Astrocyte of the spinal cord (primary cell): ENCODE results near the gene NUMB.
"Not testable (repeated sequence)": the region's sequence is repeated elsewhere in the genome, so short reads cannot be mapped to it uniquely, and the experiment has no call there.

Experiments used
- DNase-seq: peaks from one replicate; pipeline ENCODE4 v3.0.0; 2011; ENCODE audit warnings: low read depth, low spot score
- H3K4me3 ChIP-seq: 2 replicates; pipeline ENCODE4 v1.5.1; 2011; ENCODE audit warnings: low read depth, mild to moderate bottlenecking, low read length, moderate library complexity
- CTCF ChIP-seq: IDR thresholded peaks from 2 replicates; pipeline ENCODE4 v1.5.1; 2012; ENCODE audit warnings: low read depth, mild to moderate bottlenecking, low read length, inconsistent platforms
- in situ Hi-C: cut with HindIII; loops from 2 replicates; pipeline ENCODE4 v1.10.0; 2017; ENCODE audit warnings: low sequenced_read_pairs

The NUMB gene

DNA sequence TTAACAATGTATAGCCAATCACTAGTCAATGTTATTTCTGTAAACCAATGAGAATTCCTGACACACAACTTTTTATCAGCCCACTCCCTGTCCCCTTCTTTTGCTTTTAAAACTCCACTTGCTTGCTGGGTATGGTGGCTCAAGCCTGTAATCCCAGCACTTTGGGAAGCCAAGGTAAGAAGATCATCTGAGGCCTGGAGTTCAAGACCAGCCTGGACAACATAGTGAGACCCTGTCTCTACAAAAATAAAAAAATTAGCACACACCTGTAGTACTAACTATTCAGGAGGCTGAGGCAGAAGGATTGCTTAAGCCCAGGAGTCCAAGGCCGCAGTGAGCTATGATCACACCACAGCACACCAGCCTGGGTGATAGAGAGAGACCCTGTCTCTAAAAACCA lies 133.3 kb downstream of the NUMB start:
- TF ChIP-seq CTCF = no peak
- H3K4me3 ChIP-seq = no peak overlapping the region
- in situ Hi-C loops = no loop called here
- no peak for DNase-seq

- TF ChIP-seq CTCF = no peak
- no peak overlapping the region for H3K4me3 ChIP-seq
- in situ Hi-C loops = no loop called here
- DNase-seq = no peak
Observed at GRCh38 chr14:73324533-73324932, 133.8 kb downstream of the NUMB start.

DNA sequence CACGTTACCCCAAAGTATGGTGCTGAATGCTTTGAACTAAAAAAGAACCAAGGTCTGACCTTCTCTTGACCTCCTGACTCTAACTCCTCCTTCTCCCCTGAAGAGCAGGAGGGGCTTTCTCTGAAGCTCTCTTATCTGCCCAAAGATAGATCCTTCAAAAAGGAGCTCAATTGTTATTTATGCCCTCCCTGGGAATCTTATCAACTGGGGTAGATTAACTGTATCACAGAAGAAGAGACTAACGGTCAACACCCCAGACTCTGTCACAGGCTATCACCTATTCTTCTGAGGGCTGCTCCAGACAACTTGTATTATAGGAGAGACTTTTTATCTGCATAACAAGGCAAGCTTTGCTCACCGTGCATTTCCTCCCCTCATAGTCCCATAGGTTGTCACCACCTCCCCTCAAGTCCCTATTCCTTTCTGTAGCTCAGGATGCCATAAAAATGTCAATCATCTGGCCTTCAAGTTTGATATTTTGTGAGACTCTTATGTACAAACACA lies 134.4 kb downstream of the NUMB start:
- in situ Hi-C loops = no loop called here
- DNase-seq = no peak
- no peak overlapping the region for H3K4me3 ChIP-seq
- no peak for TF ChIP-seq CTCF

- no peak overlapping the region for H3K4me3 ChIP-seq
- DNase-seq = no peak
- no peak for TF ChIP-seq CTCF
- in situ Hi-C loops = no loop called here
Observed at GRCh38 chr14:73313151-73313550, 145.2 kb downstream of the NUMB start.

DNA sequence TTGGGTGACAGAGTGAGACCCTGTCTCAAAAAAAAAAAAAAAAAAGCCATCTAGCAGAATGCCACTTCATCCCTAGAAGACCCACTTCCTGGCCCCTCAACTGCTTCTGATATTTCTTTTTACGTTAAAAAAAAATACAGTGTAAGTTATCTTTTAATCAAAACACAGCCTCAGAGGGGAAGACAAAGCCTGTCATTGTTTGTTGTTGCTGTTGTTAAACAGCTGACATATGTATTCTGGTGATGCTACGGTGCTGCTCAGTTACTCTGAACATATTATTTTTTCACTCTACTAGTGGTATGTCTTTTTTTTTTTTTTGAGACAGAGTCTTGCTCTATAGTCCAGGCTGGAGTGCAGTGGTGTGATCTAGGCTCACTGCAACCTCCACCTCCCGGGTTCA lies 145.7 kb downstream of the NUMB start:
- no peak for DNase-seq
- in situ Hi-C loops = no loop called here
- H3K4me3 ChIP-seq = no peak overlapping the region
- no peak for TF ChIP-seq CTCF

DNA sequence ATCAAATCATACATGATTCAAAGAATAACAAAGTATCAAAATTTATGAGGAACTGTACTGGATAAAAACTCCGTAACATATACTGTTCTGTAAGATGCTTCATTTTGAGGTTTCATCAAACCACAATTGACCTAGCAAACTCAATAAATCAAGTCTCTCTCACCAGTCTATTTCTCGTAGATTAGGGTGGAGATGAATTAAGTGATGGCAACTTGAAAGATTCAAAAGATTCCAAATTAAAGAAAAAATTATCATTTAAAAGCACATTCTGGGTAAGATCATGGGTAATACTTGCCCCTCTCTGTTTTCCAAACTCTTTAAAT lies 146.7 kb downstream of the NUMB start:
- H3K4me3 ChIP-seq = no peak overlapping the region
- DNase-seq = no peak
- in situ Hi-C loops = no loop called here
- no peak for TF ChIP-seq CTCF

GRCh38 chr14:73309207-73309606 lies 149.1 kb downstream of the NUMB start:
- DNase-seq, H3K4me3 ChIP-seq, in situ Hi-C loops: not testable (repeated sequence)
